GM23338 (cell line): Measurements from ENCODE around the gene NAP1L4. TPM values are rescaled to one million over a fixed set of nuclear protein-coding genes. Genes with fewer than 3 reads are reported as not detected.

ENCODE experiments used
- ATAC-seq: fragments of 200-7000 bp; cut with Tn5 transposase; 3 replicates; pipeline ENCODE4 v1.9.1; 2020
- DNase-seq: peaks from one replicate; pipeline ENCODE4 v3.0.0-alpha.2; 2015; ENCODE audit warnings: low spot score
- H2AFZ ChIP-seq: fragments of 200-600 bp; sonication (generic); 2 replicates; pipeline ENCODE4 v1.8.0; 2016; ENCODE audit warnings: antibody characterized with exemption, mild to moderate bottlenecking, moderate library complexity
- H3F3A ChIP-seq: fragments of 200-600 bp; sonication (generic); replicated peaks from 2 replicates; pipeline ENCODE4 v1.8.0; 2017; ENCODE audit warnings: antibody characterized with exemption, mixed run types, low read depth
- H3K27ac ChIP-seq: fragments of 200-600 bp; sonication (generic); 2 replicates; pipeline ENCODE4 v1.6.1; 2016; ENCODE audit warnings: low read depth
- H3K27me3 ChIP-seq: fragments of 200-600 bp; sonication (generic); 2 replicates; pipeline ENCODE4 v1.8.0; 2016; ENCODE audit warnings: mild to moderate bottlenecking, mixed run types, moderate library complexity; ENCODE audit not compliant: insufficient read depth
- H3K36me3 ChIP-seq: fragments of 200-600 bp; sonication (generic); 2 replicates; pipeline ENCODE4 v1.8.0; 2016; ENCODE audit warnings: mild to moderate bottlenecking; ENCODE audit not compliant: insufficient read depth
- H3K4me1 ChIP-seq: fragments of 200-600 bp; sonication (generic); 2 replicates; pipeline ENCODE4 v1.8.0; 2016; ENCODE audit warnings: mild to moderate bottlenecking, moderate library complexity; ENCODE audit not compliant: insufficient read depth
- H3K4me2 ChIP-seq: fragments of 200-600 bp; sonication (generic); 2 replicates; pipeline ENCODE4 v1.7.1; 2017; ENCODE audit warnings: mixed run types
- H3K4me3 ChIP-seq: fragments of 200-600 bp; sonication (generic); 2 replicates; pipeline ENCODE4 v1.6.1; 2016; ENCODE audit warnings: mixed run types
- H3K79me2 ChIP-seq: fragments of 200-600 bp; sonication (generic); replicated peaks from 2 replicates; pipeline ENCODE4 v1.8.0; 2017; ENCODE audit warnings: mild to moderate bottlenecking; ENCODE audit not compliant: insufficient read depth
- H3K9me2 ChIP-seq: fragments of 200-600 bp; sonication (generic); 2 replicates; pipeline ENCODE4 v1.8.0; 2017; ENCODE audit not compliant: insufficient read depth
- H4K20me1 ChIP-seq: fragments of 200-600 bp; sonication (generic); replicated peaks from 2 replicates; pipeline ENCODE4 v1.8.0; 2017; ENCODE audit warnings: mild to moderate bottlenecking; ENCODE audit not compliant: insufficient read depth
- H3K27ac Mint-ChIP-seq: 2 replicates; pipeline ENCODE4 v1.8.0; 2020; ENCODE audit warnings: inconsistent platforms, mild to moderate bottlenecking, moderate library complexity, mixed read lengths
- H3K27me3 Mint-ChIP-seq: 3 replicates; pipeline ENCODE4 v1.8.0; 2022; ENCODE audit warnings: low read depth, mild to moderate bottlenecking, moderate library complexity, mixed read lengths, inconsistent platforms; ENCODE audit not compliant: insufficient read depth, poor library complexity
- H3K36me3 Mint-ChIP-seq: 3 replicates; pipeline ENCODE4 v1.8.0; 2021; ENCODE audit warnings: low read depth, mild to moderate bottlenecking, inconsistent platforms, moderate library complexity, mixed read lengths
- H3K4me1 Mint-ChIP-seq: 3 replicates; pipeline ENCODE4 v1.8.0; 2020; ENCODE audit warnings: mild to moderate bottlenecking, inconsistent platforms, mixed read lengths
- H3K4me3 Mint-ChIP-seq: 3 replicates; pipeline ENCODE4 v1.8.0; 2021; ENCODE audit warnings: moderate library complexity, mild to moderate bottlenecking, inconsistent platforms, mixed read lengths
- H3K9me3 Mint-ChIP-seq: 3 replicates; pipeline ENCODE4 v1.8.0; 2020; ENCODE audit warnings: moderate library complexity, mild to moderate bottlenecking, inconsistent platforms, mixed read lengths
- CREB1 ChIP-seq: fragments of 250-450 bp; sonication (Bioruptor Pico); IDR thresholded peaks from 2 replicates; pipeline ENCODE4 v1.5.0; 2020; ENCODE audit warnings: low read depth, mild to moderate bottlenecking, moderate library complexity
- EZH2 ChIP-seq: fragments of 200-600 bp; sonication (generic); IDR thresholded peaks from one replicate; pipeline ENCODE4 v1.8.0; 2017; ENCODE audit warnings: antibody characterized with exemption, mild to moderate bottlenecking, low read depth; ENCODE audit not compliant: unreplicated experiment
- EZH2phosphoT487 ChIP-seq: fragments of 200-600 bp; sonication (generic); IDR thresholded peaks from one replicate; pipeline ENCODE4 v1.8.1; 2018; ENCODE audit warnings: antibody characterized with exemption; ENCODE audit not compliant: unreplicated experiment
- JUNB ChIP-seq: IDR thresholded peaks from one replicate; pipeline ENCODE4 v1.6.1; 2016; ENCODE audit warnings: antibody characterized with exemption; ENCODE audit not compliant: unreplicated experiment
- NANOG ChIP-seq: IDR thresholded peaks from 2 replicates; pipeline ENCODE4 v1.6.1; 2016; ENCODE audit warnings: antibody characterized with exemption, borderline replicate concordance
- POLR2AphosphoS5 ChIP-seq: IDR thresholded peaks from 2 replicates; pipeline ENCODE4 v1.6.1; 2016; ENCODE audit warnings: antibody characterized with exemption, low read depth
- STAT1 ChIP-seq: IDR thresholded peaks from one replicate; pipeline ENCODE4 v1.6.1; 2016; ENCODE audit warnings: antibody characterized with exemption; ENCODE audit not compliant: unreplicated experiment
- ZNF114 ChIP-seq: fragments of 250-450 bp; sonication (Bioruptor Pico); IDR thresholded peaks from 2 replicates; pipeline ENCODE4 v1.5.0; 2020; ENCODE audit warnings: mild to moderate bottlenecking, moderate library complexity
- ZNF331 ChIP-seq: fragments of 250-450 bp; sonication (Bioruptor Pico); IDR thresholded peaks from 2 replicates; pipeline ENCODE4 v1.5.0; 2020; ENCODE audit warnings: low read depth, mild to moderate bottlenecking, moderate library complexity
- polyA plus RNA-seq: library from polyadenylated mRNA; unstranded; fragments of >200 nt; fragmentation: Nextera tagmentation; extraction: Ambion mirVana; gene quantifications from 2 replicates; pipeline ENCODE4 v1.2.1, GENCODE V29; 2016
- total RNA-seq: library from RNA; depleted of rRNA; stranded (reverse); fragments of >200 nt; shearing (Covaris generic); gene quantifications from 2 replicates; pipeline ENCODE4 v1.2.3, GENCODE V29; 2014
- TF ChIP-seq, protein P1 (sequence below): IDR thresholded peaks from 2 replicates; pipeline ENCODE4 v1.6.1; 2016; ENCODE audit warnings: antibody characterized with exemption
- TF ChIP-seq, protein P2 (sequence below): IDR thresholded peaks from one replicate; pipeline ENCODE4 v1.6.1; 2018; ENCODE audit warnings: antibody characterized with exemption; ENCODE audit not compliant: unreplicated experiment
- TF ChIP-seq, protein P3 (sequence below), 2 experiments: fragments of 200-600 bp in 1 of 2; sonication (generic) in 1 of 2; conservative IDR thresholded peaks; 2 replicates each; pipeline versions ENCODE4 v1.5.1 to v1.6.1; 2016 to 2017; ENCODE audit warnings: antibody characterized with exemption in 2 of 2, low read depth in 2 of 2, mild to moderate bottlenecking in 2 of 2, moderate library complexity in 1 of 2
- TF ChIP-seq, protein P4 (sequence below): fragments of 250-450 bp; sonication (Bioruptor Pico); IDR thresholded peaks from 2 replicates; pipeline ENCODE4 v1.5.0; 2020; ENCODE audit warnings: mild to moderate bottlenecking, moderate library complexity

The NAP1L4 gene
- total and polyA plus RNA-seq, 2 experiments from 2014 or later, result 181 to 189 TPM

GRCh38 chr11:2950825-2951224 is 41.3 kb downstream of the NAP1L4 start:
- Histone ChIP-seq H3K79me2 (peaks cover 8% of the 10 kb centered on the region; the same call in 1 of the 2 replicates), H3K36me3 (peaks cover 56% of the 10 kb centered on the region), H3K4me2 (no peak overlapping the region), H3K27ac (no peak overlapping the region), H4K20me1 (peaks cover 56% of the 10 kb centered on the region), H2AFZ (no peak overlapping the region), H3F3A (peaks cover 43% of the 10 kb centered on the region), H3K27me3 (no peaks in the 10 kb centered on the region), H3K9me2 (no peaks in the 10 kb centered on the region), H3K4me1 (peaks cover 23% of the 10 kb centered on the region), H3K4me3 (no peak overlapping the region)
- Mint-ChIP-seq H3K4me3 (no peak overlapping the region), H3K9me3 (no peaks in the 10 kb centered on the region), H3K27me3 (peaks cover 4% of the 10 kb centered on the region), H3K4me1 (peaks cover 33% of the 10 kb centered on the region), H3K36me3 (peaks cover 88% of the 10 kb centered on the region), H3K27ac (no peak overlapping the region)
- no peak for DNase-seq
- TF ChIP-seq EZH2phosphoT487 (no peak), STAT1 (no peak), JUNB (no peak), ZNF114 (CRISPR knock-in tag) (no peak), CREB1 (CRISPR knock-in tag) (no peak), EZH2 (no peak), ZNF331 (CRISPR knock-in tag) (no peak), POLR2AphosphoS5 (no peak), NANOG (no peak)
- TF ChIP-seq, protein P1, sequence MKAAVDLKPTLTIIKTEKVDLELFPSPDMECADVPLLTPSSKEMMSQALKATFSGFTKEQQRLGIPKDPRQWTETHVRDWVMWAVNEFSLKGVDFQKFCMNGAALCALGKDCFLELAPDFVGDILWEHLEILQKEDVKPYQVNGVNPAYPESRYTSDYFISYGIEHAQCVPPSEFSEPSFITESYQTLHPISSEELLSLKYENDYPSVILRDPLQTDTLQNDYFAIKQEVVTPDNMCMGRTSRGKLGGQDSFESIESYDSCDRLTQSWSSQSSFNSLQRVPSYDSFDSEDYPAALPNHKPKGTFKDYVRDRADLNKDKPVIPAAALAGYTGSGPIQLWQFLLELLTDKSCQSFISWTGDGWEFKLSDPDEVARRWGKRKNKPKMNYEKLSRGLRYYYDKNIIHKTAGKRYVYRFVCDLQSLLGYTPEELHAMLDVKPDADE, result no peak
- TF ChIP-seq, protein P2, sequence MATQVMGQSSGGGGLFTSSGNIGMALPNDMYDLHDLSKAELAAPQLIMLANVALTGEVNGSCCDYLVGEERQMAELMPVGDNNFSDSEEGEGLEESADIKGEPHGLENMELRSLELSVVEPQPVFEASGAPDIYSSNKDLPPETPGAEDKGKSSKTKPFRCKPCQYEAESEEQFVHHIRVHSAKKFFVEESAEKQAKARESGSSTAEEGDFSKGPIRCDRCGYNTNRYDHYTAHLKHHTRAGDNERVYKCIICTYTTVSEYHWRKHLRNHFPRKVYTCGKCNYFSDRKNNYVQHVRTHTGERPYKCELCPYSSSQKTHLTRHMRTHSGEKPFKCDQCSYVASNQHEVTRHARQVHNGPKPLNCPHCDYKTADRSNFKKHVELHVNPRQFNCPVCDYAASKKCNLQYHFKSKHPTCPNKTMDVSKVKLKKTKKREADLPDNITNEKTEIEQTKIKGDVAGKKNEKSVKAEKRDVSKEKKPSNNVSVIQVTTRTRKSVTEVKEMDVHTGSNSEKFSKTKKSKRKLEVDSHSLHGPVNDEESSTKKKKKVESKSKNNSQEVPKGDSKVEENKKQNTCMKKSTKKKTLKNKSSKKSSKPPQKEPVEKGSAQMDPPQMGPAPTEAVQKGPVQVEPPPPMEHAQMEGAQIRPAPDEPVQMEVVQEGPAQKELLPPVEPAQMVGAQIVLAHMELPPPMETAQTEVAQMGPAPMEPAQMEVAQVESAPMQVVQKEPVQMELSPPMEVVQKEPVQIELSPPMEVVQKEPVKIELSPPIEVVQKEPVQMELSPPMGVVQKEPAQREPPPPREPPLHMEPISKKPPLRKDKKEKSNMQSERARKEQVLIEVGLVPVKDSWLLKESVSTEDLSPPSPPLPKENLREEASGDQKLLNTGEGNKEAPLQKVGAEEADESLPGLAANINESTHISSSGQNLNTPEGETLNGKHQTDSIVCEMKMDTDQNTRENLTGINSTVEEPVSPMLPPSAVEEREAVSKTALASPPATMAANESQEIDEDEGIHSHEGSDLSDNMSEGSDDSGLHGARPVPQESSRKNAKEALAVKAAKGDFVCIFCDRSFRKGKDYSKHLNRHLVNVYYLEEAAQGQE, result no peak
- TF ChIP-seq, protein P3, sequence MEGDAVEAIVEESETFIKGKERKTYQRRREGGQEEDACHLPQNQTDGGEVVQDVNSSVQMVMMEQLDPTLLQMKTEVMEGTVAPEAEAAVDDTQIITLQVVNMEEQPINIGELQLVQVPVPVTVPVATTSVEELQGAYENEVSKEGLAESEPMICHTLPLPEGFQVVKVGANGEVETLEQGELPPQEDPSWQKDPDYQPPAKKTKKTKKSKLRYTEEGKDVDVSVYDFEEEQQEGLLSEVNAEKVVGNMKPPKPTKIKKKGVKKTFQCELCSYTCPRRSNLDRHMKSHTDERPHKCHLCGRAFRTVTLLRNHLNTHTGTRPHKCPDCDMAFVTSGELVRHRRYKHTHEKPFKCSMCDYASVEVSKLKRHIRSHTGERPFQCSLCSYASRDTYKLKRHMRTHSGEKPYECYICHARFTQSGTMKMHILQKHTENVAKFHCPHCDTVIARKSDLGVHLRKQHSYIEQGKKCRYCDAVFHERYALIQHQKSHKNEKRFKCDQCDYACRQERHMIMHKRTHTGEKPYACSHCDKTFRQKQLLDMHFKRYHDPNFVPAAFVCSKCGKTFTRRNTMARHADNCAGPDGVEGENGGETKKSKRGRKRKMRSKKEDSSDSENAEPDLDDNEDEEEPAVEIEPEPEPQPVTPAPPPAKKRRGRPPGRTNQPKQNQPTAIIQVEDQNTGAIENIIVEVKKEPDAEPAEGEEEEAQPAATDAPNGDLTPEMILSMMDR (conservative IDR thresholded peaks at IDR 0.05; ENCODE audit: low read depth in 2 of 2), result no peak
- TF ChIP-seq, protein P4, sequence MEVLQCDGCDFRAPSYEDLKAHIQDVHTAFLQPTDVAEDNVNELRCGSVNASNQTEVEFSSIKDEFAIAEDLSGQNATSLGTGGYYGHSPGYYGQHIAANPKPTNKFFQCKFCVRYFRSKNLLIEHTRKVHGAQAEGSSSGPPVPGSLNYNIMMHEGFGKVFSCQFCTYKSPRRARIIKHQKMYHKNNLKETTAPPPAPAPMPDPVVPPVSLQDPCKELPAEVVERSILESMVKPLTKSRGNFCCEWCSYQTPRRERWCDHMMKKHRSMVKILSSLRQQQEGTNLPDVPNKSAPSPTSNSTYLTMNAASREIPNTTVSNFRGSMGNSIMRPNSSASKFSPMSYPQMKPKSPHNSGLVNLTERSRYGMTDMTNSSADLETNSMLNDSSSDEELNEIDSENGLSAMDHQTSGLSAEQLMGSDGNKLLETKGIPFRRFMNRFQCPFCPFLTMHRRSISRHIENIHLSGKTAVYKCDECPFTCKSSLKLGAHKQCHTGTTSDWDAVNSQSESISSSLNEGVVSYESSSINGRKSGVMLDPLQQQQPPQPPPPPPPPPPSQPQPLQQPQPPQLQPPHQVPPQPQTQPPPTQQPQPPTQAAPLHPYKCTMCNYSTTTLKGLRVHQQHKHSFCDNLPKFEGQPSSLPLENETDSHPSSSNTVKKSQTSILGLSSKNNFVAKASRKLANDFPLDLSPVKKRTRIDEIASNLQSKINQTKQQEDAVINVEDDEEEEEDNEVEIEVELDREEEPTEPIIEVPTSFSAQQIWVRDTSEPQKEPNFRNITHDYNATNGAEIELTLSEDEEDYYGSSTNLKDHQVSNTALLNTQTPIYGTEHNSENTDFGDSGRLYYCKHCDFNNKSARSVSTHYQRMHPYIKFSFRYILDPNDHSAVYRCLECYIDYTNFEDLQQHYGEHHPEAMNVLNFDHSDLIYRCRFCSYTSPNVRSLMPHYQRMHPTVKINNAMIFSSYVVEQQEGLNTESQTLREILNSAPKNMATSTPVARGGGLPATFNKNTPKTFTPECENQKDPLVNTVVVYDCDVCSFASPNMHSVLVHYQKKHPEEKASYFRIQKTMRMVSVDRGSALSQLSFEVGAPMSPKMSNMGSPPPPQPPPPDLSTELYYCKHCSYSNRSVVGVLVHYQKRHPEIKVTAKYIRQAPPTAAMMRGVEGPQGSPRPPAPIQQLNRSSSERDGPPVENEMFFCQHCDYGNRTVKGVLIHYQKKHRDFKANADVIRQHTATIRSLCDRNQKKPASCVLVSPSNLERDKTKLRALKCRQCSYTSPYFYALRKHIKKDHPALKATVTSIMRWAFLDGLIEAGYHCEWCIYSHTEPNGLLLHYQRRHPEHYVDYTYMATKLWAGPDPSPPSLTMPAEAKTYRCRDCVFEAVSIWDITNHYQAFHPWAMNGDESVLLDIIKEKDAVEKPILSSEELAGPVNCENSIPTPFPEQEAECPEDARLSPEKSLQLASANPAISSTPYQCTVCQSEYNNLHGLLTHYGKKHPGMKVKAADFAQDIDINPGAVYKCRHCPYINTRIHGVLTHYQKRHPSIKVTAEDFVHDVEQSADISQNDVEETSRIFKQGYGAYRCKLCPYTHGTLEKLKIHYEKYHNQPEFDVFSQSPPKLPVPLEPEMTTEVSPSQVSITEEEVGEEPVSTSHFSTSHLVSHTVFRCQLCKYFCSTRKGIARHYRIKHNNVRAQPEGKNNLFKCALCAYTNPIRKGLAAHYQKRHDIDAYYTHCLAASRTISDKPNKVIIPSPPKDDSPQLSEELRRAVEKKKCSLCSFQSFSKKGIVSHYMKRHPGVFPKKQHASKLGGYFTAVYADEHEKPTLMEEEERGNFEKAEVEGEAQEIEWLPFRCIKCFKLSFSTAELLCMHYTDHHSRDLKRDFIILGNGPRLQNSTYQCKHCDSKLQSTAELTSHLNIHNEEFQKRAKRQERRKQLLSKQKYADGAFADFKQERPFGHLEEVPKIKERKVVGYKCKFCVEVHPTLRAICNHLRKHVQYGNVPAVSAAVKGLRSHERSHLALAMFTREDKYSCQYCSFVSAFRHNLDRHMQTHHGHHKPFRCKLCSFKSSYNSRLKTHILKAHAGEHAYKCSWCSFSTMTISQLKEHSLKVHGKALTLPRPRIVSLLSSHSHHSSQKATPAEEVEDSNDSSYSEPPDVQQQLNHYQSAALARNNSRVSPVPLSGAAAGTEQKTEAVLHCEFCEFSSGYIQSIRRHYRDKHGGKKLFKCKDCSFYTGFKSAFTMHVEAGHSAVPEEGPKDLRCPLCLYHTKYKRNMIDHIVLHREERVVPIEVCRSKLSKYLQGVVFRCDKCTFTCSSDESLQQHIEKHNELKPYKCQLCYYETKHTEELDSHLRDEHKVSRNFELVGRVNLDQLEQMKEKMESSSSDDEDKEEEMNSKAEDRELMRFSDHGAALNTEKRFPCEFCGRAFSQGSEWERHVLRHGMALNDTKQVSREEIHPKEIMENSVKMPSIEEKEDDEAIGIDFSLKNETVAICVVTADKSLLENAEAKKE (CRISPR knock-in tag), result no peak
- no peak for ATAC-seq
